A673 (cell line): Measurements from ENCODE around the gene RMND1.

Experiments used
- EZH2 ChIP-seq: fragments of 200-600 bp; sonication (generic); IDR thresholded peaks from 2 replicates; pipeline ENCODE4 v1.6.1; 2017; ENCODE audit warnings: borderline replicate concordance, low read depth, mild to moderate bottlenecking, mixed read lengths, antibody characterized with exemption, low read length; ENCODE audit not compliant: poor library complexity, severe bottlenecking
- TF ChIP-seq, protein P1 (sequence below): fragments of 300-800, 200-600 bp; sonication (generic); conservative IDR thresholded peaks from 2 replicates; pipeline ENCODE4 v1.5.1; 2017; ENCODE audit warnings: low read depth, mild to moderate bottlenecking, antibody characterized with exemption, low read length, moderate library complexity, mixed read lengths

DNA sequence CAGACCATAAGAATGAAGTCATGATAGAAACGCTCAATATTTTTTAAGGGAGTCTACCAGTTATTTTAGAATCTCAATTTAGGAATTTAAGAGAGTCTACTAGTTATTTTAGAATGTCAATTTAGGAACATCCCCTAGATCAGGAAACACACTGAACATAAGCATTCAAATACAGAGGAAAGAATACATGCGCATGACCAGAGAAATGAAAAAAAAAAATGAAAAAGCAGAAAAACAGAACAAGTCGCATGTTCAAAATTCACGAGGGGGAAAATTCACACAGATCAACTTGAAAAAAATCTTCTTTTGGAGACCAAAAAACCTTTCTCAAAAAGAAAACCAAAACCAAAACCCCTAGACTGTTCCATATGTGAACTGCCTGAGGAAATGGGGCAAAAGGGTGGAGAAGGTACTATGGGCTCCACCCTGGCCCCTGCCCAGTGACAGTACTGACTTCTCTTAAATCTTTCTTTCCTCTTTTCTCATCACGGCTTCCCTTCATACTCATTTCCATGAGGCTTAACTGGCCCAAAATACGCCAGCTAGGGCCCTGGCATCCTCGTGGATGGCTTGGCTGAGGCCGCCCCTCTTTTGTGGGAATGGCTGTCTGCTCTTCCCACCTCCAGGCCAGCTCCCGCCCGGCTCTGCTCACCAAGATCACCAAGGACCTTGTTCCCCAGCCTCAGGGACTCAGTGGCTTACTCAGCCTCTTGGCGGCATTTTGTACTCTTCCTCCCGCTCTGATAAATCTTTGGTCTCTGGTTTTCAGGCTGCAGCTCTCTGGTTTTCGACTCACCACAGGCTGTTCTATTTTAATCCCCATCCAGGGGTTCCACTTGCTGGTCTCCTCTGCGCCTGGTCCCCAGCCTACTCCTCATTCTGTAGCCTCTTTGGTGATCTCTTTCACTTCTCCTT, 71.7 kb downstream of the RMND1 start:
- TF ChIP-seq, protein P1, sequence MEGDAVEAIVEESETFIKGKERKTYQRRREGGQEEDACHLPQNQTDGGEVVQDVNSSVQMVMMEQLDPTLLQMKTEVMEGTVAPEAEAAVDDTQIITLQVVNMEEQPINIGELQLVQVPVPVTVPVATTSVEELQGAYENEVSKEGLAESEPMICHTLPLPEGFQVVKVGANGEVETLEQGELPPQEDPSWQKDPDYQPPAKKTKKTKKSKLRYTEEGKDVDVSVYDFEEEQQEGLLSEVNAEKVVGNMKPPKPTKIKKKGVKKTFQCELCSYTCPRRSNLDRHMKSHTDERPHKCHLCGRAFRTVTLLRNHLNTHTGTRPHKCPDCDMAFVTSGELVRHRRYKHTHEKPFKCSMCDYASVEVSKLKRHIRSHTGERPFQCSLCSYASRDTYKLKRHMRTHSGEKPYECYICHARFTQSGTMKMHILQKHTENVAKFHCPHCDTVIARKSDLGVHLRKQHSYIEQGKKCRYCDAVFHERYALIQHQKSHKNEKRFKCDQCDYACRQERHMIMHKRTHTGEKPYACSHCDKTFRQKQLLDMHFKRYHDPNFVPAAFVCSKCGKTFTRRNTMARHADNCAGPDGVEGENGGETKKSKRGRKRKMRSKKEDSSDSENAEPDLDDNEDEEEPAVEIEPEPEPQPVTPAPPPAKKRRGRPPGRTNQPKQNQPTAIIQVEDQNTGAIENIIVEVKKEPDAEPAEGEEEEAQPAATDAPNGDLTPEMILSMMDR: no peak
- no peak for TF ChIP-seq EZH2
